ENCODE data around the gene JADE2.
"Not testable (repeated sequence)": the region's sequence is repeated elsewhere in the genome, so short reads cannot be mapped to it uniquely, and the experiment has no call there.

The JADE2 gene

DNA sequence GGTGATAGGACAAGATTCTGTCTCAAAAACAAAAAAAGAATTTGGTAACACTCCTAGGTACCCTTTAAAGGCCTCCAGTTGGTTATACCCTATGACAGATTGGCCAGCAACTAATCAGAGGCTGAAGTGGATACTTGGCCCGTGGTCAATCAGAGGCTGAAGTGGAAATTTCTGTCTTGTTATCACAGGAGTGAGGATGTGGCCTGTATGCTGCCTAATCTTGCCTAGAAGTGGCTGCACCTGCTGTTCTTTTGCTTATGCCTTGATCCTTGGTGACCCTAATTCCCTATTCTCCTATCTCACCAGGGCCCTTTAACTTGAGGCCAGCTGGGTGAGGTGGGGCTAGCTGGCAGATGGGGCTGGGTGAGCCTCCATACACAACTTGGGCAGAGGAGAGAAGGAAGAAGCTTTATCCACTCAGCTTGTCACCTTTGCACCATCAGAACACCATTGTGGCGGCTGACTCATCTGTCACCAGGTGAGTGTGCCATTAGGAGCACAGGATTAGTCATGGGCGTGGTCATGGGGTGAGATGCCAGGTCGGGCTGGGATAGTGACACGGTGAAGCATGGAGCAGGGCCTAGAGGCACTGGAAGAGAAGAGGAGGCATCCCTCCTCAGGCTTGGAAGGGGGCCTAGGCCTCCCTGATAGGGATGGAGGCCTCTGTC lies 65.7 kb downstream of the JADE2 start:
- DNase-seq (ENCODE audit: low read depth), result no peak

GRCh38 chr5:134592141-134592746 lies 66.8 kb downstream of the JADE2 start:
- no peak for DNase-seq (ENCODE audit: low read depth)

- DNase-seq (ENCODE audit: low read depth), result no peak
These were observed 68.9 kb downstream of the JADE2 start for GRCh38 chr5:134594336-134594735.

GRCh38 chr5:134594797-134595457 lies 69.5 kb downstream of the JADE2 start:
- no peak for DNase-seq (ENCODE audit: low read depth)

DNA sequence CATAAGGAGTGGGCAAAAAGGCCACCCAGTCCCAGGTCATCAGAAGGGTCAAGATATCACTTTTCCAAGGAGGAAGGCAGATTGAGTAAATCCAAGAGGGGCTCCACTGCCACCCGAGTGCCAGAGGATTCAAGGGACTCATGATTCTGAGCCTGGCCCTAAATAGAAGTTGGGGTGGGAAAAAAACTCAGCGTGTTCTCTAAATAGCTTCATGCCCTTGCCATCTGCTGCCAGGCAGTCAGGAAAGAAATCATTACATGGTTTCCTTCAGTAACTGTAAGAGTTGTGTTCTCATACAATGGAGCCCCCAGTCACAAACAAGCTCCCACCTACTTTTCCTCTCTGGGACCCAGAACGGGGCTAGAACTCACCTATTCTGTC lies 70.0 kb downstream of the JADE2 start:
- DNase-seq (ENCODE audit: low read depth), result no peak

- not testable (repeated sequence) for DNase-seq (ENCODE audit: low read depth)
These were observed 74.3 kb downstream of the JADE2 start for GRCh38 chr5:134599820-134600219.

GRCh38 chr5:134600600-134600999 lies 75.1 kb downstream of the JADE2 start:
- DNase-seq (ENCODE audit: low read depth), result no peak

GRCh38 chr5:134603059-134603458 lies 77.6 kb downstream of the JADE2 start:
- no peak for DNase-seq (ENCODE audit: low read depth)

DNA sequence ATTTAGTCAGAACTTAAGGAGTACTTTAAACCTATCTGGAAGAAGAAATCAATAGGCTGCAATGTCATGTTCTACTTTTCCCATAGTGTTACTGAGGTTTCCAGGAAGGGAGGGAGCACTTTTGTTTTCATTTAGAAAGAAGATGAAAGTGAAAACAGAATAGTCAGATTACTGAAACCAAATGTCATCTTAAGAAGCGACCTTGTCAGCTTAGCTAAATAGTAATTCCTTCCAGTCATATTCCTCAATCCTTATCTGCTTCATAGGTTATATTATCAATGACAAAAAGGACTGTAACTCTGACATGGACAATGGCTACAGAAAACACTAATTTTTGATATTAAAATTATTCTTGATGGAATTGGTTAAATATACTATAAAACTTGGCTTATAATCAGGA lies 79.4 kb downstream of the JADE2 start:
- no peak for DNase-seq (ENCODE audit: low read depth)

DNA sequence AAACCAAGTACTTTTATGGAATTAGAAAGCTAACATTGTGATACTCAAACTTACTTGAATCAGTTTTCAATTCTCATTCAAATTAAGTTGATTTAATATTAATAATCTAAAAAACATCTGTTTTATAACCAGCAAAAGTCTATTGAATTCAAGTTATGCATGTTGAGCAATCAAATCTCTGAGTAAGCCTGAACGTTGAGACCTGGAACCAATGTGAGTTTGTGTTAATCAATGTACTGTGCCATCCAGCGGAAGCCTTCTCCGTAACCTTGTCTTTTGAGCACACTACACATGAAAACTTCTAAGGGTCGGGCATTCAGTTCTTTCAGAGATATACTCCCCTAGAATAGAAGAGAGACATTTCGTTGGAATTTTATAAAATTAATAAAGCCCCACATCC lies 81.3 kb downstream of the JADE2 start:
- no peak for DNase-seq (ENCODE audit: low read depth)

DNA sequence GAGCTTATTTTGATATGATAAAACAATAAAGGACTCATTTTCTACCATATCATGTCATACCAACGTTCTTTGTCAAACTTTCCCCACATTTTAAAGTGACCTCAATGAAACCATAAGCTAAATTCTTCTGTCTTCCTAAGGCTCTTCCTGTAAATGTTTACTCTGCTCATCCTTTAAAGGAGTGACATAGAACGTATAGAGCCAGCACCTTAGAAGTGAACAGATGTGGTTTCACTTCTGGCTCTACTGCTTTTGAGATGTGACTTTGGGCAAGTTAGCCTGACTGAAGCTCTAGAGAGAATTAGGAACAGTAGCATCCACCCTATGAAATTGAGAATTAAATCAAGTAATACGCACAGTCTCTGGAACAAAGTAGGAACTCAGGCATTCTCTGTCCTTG lies 83.1 kb downstream of the JADE2 start:
- no peak for DNase-seq (ENCODE audit: low read depth)

DNA sequence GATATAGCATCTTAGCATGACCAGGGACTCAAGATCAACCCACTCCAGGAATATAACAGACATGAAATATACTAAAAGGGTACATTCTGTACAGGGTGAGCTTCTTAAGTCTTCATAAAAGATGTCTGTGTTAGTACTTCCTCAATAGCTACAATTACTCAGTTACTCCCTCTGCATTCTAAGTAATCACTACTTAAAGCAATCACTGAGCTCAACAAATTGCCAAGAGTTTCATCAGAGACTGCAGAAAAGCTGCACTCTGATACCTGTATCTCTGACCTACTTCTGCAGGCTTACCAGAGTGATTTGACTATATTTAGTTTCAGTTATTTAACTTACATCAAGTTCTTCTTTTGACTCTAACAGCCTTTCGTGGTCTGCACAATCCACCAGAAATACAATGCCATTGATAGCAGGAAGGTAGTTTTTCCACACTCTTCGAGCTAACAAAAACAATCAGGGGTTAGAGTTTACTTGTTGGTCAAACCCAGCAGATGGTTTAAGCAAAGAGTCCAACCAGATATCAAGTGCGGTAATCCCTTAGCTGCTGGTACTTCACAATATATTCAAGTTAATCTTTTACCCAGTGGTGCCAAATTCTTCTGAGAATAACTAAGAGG lies 83.9 kb downstream of the JADE2 start:
- DNase-seq (ENCODE audit: low read depth), result no peak

DNA sequence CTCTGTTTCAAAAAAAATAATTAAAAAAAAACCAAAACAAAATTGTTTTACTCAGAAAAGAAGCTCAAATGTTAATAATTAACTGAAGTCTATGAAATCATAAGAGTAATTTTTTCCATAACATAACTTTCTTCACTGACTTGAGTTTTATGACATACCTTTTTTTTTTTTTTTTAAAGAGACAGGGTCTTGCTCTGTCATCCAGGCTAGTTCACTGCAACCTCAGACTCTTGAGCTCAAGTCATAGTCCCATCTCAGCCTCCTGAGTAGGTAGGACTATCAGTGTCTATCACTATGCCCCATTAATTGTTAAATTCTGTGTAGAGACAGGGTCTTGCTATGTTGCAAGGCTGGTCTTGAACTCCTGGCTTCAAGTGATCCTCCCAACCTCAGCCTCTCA lies 85.3 kb downstream of the JADE2 start:
- no peak for DNase-seq (ENCODE audit: low read depth)

DNA sequence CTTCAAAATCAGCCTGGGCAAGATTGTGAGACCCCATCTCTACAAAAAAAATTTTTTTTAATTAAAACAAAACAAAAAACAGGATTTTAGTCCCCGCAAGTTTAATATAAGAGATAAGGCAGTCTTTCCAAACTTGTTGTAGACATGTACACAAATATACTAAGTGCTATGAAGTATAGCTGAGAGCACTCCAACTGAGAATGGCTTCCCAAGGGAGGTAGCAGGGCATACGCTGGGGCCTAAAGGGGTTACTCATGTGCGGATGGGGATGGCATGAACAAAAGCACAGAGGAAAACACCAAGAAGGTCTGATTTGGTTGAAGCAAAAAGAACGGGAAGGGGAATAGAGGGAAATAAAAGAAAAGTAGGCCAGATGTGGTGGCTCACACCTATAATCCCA lies 86.0 kb downstream of the JADE2 start:
- DNase-seq (ENCODE audit: low read depth), result no peak

DNA sequence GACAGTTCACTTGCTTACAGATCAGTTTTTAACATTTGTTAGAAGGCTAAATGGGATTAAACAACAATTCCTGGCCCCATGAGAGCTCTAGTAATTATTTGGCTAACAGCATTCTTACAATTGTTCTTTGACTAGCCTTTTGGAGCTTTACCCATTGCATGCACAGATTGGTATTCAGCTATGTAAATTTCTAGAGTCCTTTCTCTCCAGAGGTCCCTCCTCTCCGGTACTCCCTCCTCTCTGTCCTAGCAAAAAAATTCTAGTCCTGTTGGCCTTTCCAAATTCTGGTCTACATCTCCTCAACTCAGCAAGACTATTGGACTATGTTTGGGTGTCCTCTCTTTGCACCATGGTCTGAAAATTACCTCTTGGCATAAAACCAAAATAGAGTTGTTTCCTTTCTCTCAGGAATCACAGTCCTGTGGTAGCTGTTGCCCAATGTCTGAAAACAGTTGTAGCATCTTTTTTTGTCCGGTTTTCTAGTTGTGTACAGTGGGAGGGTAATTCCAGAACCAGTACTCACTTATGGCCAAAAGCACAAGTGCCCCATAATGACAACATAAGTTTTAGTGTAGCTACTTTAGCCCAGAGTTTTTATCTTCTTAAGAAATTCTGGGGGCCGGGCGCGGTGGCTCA lies 89.1 kb downstream of the JADE2 start:
- no peak for DNase-seq (ENCODE audit: low read depth)

- no peak for DNase-seq (ENCODE audit: low read depth)
These were observed 95.2 kb downstream of the JADE2 start for GRCh38 chr5:134620634-134621033.

DNA sequence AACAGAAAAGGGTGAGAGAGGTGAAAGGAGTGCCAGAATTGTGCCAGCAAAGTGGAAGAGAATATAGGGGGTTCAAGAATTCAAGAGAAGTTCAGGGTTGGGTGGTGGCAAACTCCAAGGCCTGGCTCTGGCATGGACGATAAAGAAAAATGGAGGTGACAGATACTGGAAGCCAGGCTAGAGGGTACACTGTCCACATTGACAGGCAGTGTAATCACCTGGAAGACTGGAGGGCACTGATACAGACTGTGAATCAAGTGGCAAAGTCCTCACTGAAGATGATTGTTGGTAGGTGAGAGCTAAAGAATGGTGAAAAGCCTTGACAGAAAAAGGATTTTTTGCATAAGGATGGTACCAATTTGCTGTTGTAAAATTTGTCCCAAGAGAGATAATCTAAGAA lies 100.1 kb downstream of the JADE2 start:
- no peak for DNase-seq (ENCODE audit: low read depth)

- DNase-seq (ENCODE audit: low read depth), result no peak
These were observed 101.0 kb downstream of the JADE2 start for GRCh38 chr5:134626369-134627014.

All from activated T-cell treated with anti-CD3 and anti-CD28 coated beads for 1 hour (primary cell).